Neural progenitor cell (in vitro differentiated cells): ENCODE results near the gene SLC28A1. TPM values are rescaled to one million over a fixed set of nuclear protein-coding genes. Genes with fewer than 3 reads are reported as not detected.
A peak's percentile ranks its signal among the peaks of the same experiment; 100 is the strongest.

Experiments
- DNase-seq: peaks from one replicate; pipeline ENCODE4 v3.0.0-alpha.2; 2016; ENCODE audit warnings: low spot score
- H2AFZ ChIP-seq: fragments of 200-600 bp; sonication (generic); replicated peaks from 2 replicates; pipeline ENCODE4 v1.6.1; 2016; ENCODE audit warnings: antibody characterized with exemption
- H3F3A ChIP-seq: fragments of 200-600 bp; sonication (generic); 2 replicates; pipeline ENCODE4 v1.6.1; 2016; ENCODE audit warnings: antibody characterized with exemption, low read depth
- H3K27ac ChIP-seq: fragments of 200-600 bp; sonication (generic); 2 replicates; pipeline ENCODE4 v1.5.1; 2016; ENCODE audit warnings: mild to moderate bottlenecking
- H3K27me3 ChIP-seq: fragments of 200-600 bp; sonication (generic); 2 replicates; pipeline ENCODE4 v1.6.1; 2016; ENCODE audit warnings: mild to moderate bottlenecking, moderate library complexity
- H3K36me3 ChIP-seq: fragments of 200-600 bp; sonication (generic); 2 replicates; pipeline ENCODE4 v1.5.1; 2016
- H3K4me1 ChIP-seq: fragments of 200-600 bp; sonication (generic); 2 replicates; pipeline ENCODE4 v1.6.1; 2016; ENCODE audit warnings: mixed run types
- H3K4me2 ChIP-seq: fragments of 200-600 bp; sonication (generic); 2 replicates; pipeline ENCODE4 v1.6.1; 2016
- H3K4me3 ChIP-seq: fragments of 200-600 bp; sonication (generic); 2 replicates; pipeline ENCODE4 v1.5.1; 2016
- H3K79me2 ChIP-seq: fragments of 200-600 bp; sonication (generic); 2 replicates; pipeline ENCODE4 v1.6.1; 2016; ENCODE audit warnings: low read depth
- H3K9ac ChIP-seq: fragments of 200-600 bp; sonication (generic); 2 replicates; pipeline ENCODE4 v1.6.1; 2016
- H3K9me3 ChIP-seq: fragments of 200-600 bp; sonication (generic); 2 replicates; pipeline ENCODE4 v1.5.1; 2016; ENCODE audit warnings: low read depth
- H4K20me1 ChIP-seq: fragments of 200-600 bp; sonication (generic); 2 replicates; pipeline ENCODE4 v1.6.1; 2016; ENCODE audit warnings: low read depth
- H3K27ac Mint-ChIP-seq: 3 replicates; pipeline ENCODE4 v1.8.0; 2021; ENCODE audit warnings: mixed read lengths
- H3K27me3 Mint-ChIP-seq: 2 replicates; pipeline ENCODE4 v1.8.0; 2022; ENCODE audit warnings: low read depth, mild to moderate bottlenecking, inconsistent platforms, moderate library complexity, mixed read lengths; ENCODE audit not compliant: insufficient read depth
- H3K36me3 Mint-ChIP-seq: 3 replicates; pipeline ENCODE4 v1.8.0; 2021; ENCODE audit warnings: mixed read lengths
- H3K4me1 Mint-ChIP-seq: 3 replicates; pipeline ENCODE4 v1.8.0; 2021; ENCODE audit warnings: mixed read lengths
- H3K4me3 Mint-ChIP-seq: 3 replicates; pipeline ENCODE4 v1.8.0; 2021; ENCODE audit warnings: mild to moderate bottlenecking, moderate library complexity, mixed read lengths
- H3K9me3 Mint-ChIP-seq: 3 replicates; pipeline ENCODE4 v1.8.0; 2020; ENCODE audit warnings: mixed read lengths
- CTCF ChIP-seq: fragments of 200-600 bp; sonication (generic); IDR thresholded peaks from 2 replicates; pipeline ENCODE4 v1.5.1; 2017; ENCODE audit warnings: antibody characterized with exemption, mild to moderate bottlenecking
- EZH2 ChIP-seq: fragments of 200-600 bp; sonication (generic); IDR thresholded peaks from 2 replicates; pipeline ENCODE4 v1.6.1; 2017; ENCODE audit warnings: antibody characterized with exemption, mild to moderate bottlenecking, moderate library complexity
- EZH2phosphoT487 ChIP-seq: fragments of 200-600 bp; sonication (generic); IDR thresholded peaks from 2 replicates; pipeline ENCODE4 v1.6.1; 2017; ENCODE audit warnings: antibody characterized with exemption
- total RNA-seq: library from RNA; depleted of rRNA; stranded (reverse); fragments of >200 nt; gene quantifications from 2 replicates; pipeline ENCODE4 v1.2.3, GENCODE V29; 2015; ENCODE audit warnings: low replicate concordance

SLC28A1 gene
- total RNA-seq, 1 donor from 2014 or later = not detected

- H3K79me2 ChIP-seq = no peaks in the 10 kb centered on the region
- no peak overlapping the region for H3K9ac ChIP-seq
- no peaks in the 10 kb centered on the region for H3K36me3 ChIP-seq
- no peak overlapping the region for H2AFZ ChIP-seq
- no peaks in the 10 kb centered on the region for H3F3A ChIP-seq
- no peak overlapping the region for H3K4me2 ChIP-seq
- no peaks in the 10 kb centered on the region for H3K27me3 ChIP-seq
- Mint-ChIP-seq H3K27ac (no peak overlapping the region), H3K9me3 (no peaks in the 10 kb centered on the region), H3K4me3 (no peak overlapping the region), H3K27me3 (peaks cover 8% of the 10 kb centered on the region), H3K36me3 (no peaks in the 10 kb centered on the region), H3K4me1 (no peaks in the 10 kb centered on the region)
- H4K20me1 ChIP-seq = no peaks in the 10 kb centered on the region
- no peaks in the 10 kb centered on the region for H3K9me3 ChIP-seq
- TF ChIP-seq EZH2phosphoT487 (no peak), CTCF (no peak), EZH2 (no peak)
- H3K27ac ChIP-seq = no peak overlapping the region
- no peak for DNase-seq
- H3K4me3 ChIP-seq = no peak overlapping the region
- no peaks in the 10 kb centered on the region for H3K4me1 ChIP-seq
These were observed 3.5 kb downstream of the SLC28A1 start for GRCh38 chr15:84887938-84888337.

DNA sequence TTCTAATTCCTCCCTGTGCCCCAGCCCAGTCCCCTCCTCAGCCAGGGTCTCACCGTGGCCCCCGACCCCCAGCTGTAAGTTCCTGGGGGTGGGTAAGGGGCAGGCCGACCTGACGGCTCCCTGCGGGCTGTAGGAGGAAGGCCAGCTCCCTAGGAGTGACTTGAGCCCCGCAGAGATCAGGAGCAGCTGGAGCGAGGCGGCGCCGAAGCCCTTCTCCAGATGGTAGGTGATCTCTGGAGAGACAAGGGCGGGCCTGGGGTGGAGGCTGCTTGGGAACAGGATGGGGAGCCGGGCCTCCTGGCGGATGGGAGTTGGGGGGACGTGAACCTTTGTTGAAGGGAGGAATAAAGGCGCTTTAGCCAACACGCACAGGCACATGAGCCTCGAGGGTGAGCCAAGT, 4.2 kb downstream of the SLC28A1 start:
- TF ChIP-seq CTCF (no peak), EZH2phosphoT487 (no peak), EZH2 (no peak)
- no peaks in the 10 kb centered on the region for H3K4me1 Mint-ChIP-seq
- Histone ChIP-seq H3K27ac (no peak overlapping the region), H3K9me3 (no peaks in the 10 kb centered on the region), H2AFZ (peak overlapping the region; percentile 72), H3K4me1 (no peaks in the 10 kb centered on the region), H3K27me3 (no peaks in the 10 kb centered on the region), H3K4me3 (no peak overlapping the region), H3K79me2 (no peaks in the 10 kb centered on the region), H3K4me2 (no peak overlapping the region), H4K20me1 (no peaks in the 10 kb centered on the region), H3F3A (no peaks in the 10 kb centered on the region), H3K36me3 (no peaks in the 10 kb centered on the region), H3K9ac (no peak overlapping the region)
- no peaks in the 10 kb centered on the region for H3K9me3 Mint-ChIP-seq
- H3K27ac Mint-ChIP-seq = no peak overlapping the region
- H3K4me3 Mint-ChIP-seq = no peak overlapping the region
- H3K36me3 Mint-ChIP-seq = no peaks in the 10 kb centered on the region
- DNase-seq = no peak
- H3K27me3 Mint-ChIP-seq = peaks cover 8% of the 10 kb centered on the region

DNA sequence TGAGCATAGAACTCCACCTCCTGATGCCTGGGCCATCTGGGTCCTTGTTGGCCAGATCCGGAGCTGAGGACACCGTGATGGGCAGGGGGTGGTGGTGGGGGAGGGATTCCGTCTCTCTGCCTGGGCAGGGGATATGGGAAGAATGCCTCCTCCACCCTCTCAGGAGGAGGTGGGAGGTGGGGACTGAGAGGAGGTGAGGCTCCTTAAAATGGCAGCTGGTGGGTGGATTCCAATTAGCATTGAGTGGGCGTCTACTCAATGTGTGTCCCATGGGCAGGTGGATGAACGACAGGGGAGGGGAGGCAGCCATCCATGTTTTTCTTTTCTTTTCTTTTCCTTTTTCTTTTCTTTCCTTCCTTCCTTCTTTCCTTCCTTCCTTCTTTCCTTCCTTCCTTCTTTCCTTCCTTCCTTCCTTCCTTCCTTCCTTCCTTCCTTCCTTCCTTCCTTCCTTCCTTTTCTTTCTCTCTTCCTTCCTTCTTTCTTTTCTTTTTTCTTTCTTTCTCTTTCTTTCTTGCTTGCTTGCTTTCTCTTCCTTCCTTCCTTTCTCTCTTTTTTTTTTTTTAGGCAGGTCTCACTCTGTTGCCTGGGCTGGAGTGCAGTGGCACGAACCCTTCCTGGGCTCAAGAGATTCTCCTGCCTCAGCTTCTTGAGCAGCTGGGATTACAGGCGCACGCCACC, 5.0 kb downstream of the SLC28A1 start:
- no peaks in the 10 kb centered on the region for H3K9me3 ChIP-seq
- H2AFZ ChIP-seq = peak overlapping the region; percentile 72
- no peak overlapping the region for H3K4me3 ChIP-seq
- H3K27ac ChIP-seq = no peak overlapping the region
- no peak for DNase-seq
- Mint-ChIP-seq H3K4me3 (no peak overlapping the region), H3K9me3 (no peaks in the 10 kb centered on the region), H3K36me3 (no peaks in the 10 kb centered on the region), H3K4me1 (no peaks in the 10 kb centered on the region), H3K27me3 (peaks cover 8% of the 10 kb centered on the region), H3K27ac (no peak overlapping the region)
- H3K4me1 ChIP-seq = no peaks in the 10 kb centered on the region
- H3K36me3 ChIP-seq = no peaks in the 10 kb centered on the region
- no peak overlapping the region for H3K4me2 ChIP-seq
- H3K79me2 ChIP-seq = no peaks in the 10 kb centered on the region
- H3K27me3 ChIP-seq = no peaks in the 10 kb centered on the region
- no peaks in the 10 kb centered on the region for H3F3A ChIP-seq
- H4K20me1 ChIP-seq = no peaks in the 10 kb centered on the region
- TF ChIP-seq EZH2phosphoT487 = no peak
- TF ChIP-seq CTCF = no peak
- no peak for TF ChIP-seq EZH2
- no peak overlapping the region for H3K9ac ChIP-seq
